DOHH2 (cell line): ENCODE measurements around the gene DPP6.

Experiments
- CTCF ChIP-seq: fragments of 200-600 bp; sonication (generic); IDR thresholded peaks from one replicate; pipeline ENCODE4 v1.5.1; 2014; ENCODE audit warnings: antibody characterized with exemption, mild to moderate bottlenecking, low read depth, low read length; ENCODE audit not compliant: poor library complexity, severe bottlenecking
- EZH2phosphoT487 ChIP-seq: fragments of 200-600 bp; sonication (generic); IDR thresholded peaks from 2 replicates; pipeline ENCODE4 v1.6.1; 2017; ENCODE audit warnings: borderline replicate concordance, mild to moderate bottlenecking, antibody characterized with exemption, low read length, moderate library complexity, mixed read lengths

- no peak for TF ChIP-seq EZH2phosphoT487
- TF ChIP-seq CTCF = no peak
Observed at GRCh38 chr7:154598864-154599263, 546.7 kb downstream of the DPP6 start.
